GM21528 (cell line): ENCODE data around the gene THSD4.
"Not testable (repeated sequence)": the region's sequence is repeated elsewhere in the genome, so short reads cannot be mapped to it uniquely, and the experiment has no call there.

Source experiments
- ATAC-seq: cut with Tn5 transposase; IDR thresholded peaks from one replicate; pipeline ENCODE4 v1.9.1; 2021; ENCODE audit warnings: mild to moderate bottlenecking, moderate library complexity; ENCODE audit not compliant: unreplicated experiment, low FRiP score

Gene THSD4

GRCh38 chr15:71436854-71437253, 321.6 kb downstream of the THSD4 start:
- ATAC-seq, result no peak

- no peak for ATAC-seq
These were observed 322.1 kb downstream of the THSD4 start for GRCh38 chr15:71437404-71437803.

DNA sequence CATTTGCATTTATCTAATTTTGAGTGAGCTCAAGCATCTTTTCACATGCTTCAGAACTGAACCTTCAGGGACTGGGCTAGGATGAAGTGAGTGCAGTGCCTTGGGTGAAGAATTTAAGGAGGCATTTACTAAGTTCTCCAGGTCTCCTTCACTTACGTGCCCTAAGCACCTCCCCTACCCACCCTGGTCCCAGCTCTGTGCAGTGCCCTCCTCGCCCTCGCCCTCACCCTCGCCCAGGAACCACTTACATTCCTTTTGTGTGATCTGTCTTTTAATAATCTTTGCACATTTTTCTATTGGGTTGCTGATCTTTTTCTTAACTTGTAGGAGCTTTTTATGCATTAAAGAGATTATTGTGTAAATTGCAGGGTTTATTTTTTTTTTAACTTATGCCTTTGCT, 322.6 kb downstream of the THSD4 start:
- ATAC-seq, result no peak

- not testable (repeated sequence) for ATAC-seq
These were observed 324.2 kb downstream of the THSD4 start for GRCh38 chr15:71439478-71439877.

- no peak for ATAC-seq
These were observed 325.3 kb downstream of the THSD4 start for GRCh38 chr15:71440489-71441110.

DNA sequence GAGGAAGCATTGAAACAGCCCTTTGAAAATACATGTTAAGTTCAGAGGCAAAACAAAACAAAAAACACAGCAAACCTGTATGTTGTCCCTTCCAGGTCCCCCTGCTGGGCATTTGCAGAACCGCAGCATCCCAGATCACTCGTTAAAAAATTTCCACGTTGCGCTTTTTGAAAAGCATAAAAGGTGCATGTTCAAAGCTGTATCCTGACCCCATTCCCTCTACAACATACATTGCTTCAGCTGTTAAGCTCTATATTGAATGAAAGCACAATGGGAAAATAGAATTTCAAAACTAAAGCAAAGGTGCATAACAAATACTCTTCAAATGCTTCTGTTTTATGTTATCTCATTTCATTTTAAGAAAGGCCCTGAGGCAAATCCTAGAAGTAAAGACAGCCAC, 328.3 kb downstream of the THSD4 start:
- no peak for ATAC-seq

DNA sequence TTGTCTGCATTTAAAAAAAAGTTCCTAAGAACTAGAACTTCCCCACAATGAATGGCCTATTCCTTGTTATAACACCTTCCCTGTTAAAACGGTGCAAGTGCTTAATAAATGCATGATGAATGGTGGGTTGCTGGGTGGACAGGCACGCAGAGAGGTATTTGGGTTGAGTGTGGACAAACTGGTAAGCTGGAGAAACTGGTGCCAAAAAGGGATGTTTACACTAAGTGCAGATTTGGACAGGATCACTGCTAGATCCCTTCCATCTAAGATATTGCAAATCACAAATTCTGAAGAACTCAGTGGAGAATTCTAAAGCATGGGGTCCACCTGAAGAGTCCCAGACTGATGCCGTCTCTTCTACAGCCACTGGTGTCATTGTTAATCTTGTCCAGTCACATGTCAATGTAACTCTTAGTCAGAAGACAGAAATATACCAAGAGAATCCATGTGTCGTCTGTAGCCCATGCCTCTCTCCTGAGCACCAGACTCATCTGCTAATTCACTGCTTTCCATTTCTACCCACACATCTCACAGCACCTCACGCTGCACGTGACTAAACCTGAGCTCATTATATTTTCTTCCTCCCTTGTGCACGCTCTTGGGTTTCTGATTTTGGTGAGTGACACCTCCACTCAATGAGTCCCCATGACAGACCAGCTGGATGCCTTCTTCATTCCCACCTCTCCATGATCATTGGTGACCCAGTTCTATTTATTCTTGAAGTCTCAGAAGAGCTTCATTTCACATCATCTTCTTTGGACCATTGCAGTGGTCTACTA, 328.9 kb downstream of the THSD4 start:
- ATAC-seq, result no peak

- no peak for ATAC-seq
These were observed 329.8 kb downstream of the THSD4 start for GRCh38 chr15:71444866-71445590.

DNA sequence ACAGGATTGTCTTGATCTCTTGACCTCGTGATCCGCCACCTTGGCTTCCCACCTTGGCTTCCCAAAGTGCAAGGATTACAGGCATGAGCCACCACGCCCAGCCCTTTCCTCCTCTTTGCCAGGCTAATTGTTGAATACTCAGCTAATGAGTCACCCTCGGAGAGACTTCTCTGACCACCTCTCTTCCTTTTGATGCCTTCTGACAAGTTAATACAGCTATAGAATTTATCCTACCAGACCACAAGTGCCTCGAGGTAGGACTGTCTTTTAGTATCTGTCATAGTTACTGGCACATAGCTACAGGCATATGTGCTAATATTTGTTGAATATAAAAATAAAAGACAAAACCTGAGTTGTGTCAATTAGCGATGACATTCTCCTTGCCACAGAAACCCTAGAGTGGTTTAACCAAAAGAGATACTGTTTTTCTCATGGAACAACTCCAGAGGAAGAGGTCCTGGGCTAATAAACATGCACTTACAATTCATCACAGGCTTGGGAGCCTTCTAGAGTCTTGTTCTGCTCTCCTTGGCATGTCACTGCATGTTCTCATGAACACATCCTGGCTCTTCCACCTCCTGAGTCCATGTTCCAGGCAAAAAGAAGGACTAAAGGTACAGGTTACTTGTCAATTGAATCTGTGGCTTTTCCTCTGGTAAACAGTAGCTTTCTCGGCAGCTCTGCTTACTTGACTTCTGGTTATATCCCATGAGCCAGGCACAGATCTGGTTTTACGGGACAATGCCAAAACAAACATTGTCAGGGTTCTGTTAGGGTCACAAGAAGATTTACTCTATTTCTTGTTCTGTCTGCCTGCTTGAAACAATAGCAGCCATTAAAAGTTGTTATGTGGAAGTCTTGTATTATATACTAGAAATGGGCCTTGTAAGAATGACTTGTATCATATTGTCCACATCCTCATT, 332.3 kb downstream of the THSD4 start:
- ATAC-seq, result no peak

DNA sequence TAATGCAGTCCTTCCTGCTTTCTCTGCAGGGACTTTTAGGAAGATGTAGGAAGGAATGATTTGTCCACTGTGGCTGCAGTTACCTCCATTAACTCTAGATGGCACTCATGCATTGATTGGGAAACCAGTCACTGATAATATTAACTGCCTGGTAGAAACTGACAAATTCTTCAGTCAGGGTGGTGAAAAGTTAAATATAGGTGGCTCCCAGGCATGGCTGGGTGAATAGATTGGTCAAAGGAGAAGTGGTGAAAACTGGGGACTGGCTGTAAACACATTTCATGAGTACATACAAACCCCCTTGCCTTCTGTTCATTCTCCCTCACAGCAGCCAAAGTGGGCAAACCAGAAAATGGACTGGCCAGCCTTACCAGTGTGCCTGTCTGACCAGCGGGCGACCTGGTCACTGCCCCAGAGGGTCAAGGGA, 333.4 kb downstream of the THSD4 start:
- no peak for ATAC-seq

GRCh38 chr15:71449363-71449762, 334.1 kb downstream of the THSD4 start:
- ATAC-seq, result no peak

- ATAC-seq, result no peak
These were observed 334.7 kb downstream of the THSD4 start for GRCh38 chr15:71449956-71450355.

DNA sequence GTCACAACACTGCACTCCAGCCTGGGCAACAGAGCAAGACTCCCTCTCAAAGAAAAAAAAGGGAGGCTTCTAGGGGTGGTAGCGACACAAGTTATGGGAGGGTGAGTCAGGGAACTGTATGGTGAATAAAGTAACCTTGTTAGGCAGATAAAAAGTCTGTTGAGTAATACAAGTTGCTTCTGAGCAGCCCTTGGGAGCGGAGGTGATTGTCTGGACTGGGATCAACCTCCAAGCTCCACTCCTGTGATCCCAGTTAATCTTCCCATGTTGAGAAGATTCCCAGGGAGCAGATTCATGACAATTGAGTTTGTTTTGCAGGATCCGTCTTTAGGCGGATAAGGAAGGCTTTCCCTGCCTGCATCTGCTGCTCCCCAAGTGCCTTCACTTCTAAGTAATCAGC, 335.9 kb downstream of the THSD4 start:
- ATAC-seq, result no peak

DNA sequence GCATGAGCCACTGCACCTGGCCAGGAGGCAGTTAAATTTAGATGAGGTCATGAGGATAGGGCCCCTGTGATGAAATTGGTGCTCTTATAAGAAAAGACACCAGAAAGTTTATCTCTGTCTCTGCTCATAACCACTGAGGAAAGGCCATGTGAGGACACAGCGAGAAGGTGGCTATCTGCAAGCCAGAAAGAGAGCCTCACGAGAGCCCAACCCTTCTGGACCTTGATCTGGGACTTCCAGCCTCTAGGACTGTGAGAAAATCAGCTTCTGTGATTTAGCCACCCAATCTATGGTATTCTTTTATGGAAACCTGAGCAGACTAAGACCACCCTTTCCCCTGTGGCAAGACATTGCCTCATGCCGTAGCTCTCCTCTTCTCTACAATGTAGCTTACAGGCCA, 337.6 kb downstream of the THSD4 start:
- ATAC-seq, result no peak

DNA sequence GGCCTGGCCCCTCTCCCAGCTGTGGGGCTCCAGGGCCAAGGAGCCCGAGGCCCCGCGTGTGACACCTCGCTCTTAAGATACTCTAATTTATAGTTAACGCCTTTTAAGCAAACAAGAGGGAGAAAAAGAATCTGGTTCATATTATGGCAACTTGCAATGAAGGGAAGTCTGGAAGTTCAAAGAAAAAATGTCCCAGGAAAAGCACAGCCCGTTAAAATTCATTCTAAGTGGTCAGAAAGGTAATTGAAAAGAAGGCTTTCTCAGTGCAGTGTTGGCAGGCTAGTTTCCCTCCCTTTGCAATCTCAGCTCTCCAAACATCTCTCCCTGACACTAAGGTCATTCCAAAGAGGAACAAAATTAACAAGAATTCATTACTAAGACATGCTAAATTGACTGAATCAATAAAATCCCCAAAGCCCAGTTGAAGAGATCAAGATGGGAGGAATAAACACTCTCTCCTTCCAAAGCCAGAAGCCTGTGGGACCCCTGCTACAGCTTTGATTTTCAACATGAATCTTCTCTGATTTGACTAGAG, 339.3 kb downstream of the THSD4 start:
- ATAC-seq, result no peak

DNA sequence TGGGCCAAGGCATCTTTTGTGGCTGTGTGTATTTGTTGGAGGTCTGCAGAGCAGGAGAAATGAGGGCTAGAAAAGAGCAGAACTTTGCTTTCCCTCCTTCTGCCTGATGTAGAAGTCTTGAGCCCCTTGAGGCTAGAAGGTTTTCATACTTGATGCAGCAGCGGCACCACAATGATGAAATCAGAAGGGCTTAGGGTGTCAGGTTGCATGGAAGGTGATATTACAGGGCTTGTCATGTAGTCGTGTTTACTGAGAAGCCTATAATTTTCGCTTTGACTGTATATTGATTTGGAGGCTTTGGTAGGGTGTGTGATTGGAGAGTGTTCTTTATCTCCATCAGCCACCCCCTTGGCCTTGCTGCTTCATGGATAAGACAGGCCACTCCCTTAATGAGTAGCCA, 339.8 kb downstream of the THSD4 start:
- ATAC-seq, result no peak

DNA sequence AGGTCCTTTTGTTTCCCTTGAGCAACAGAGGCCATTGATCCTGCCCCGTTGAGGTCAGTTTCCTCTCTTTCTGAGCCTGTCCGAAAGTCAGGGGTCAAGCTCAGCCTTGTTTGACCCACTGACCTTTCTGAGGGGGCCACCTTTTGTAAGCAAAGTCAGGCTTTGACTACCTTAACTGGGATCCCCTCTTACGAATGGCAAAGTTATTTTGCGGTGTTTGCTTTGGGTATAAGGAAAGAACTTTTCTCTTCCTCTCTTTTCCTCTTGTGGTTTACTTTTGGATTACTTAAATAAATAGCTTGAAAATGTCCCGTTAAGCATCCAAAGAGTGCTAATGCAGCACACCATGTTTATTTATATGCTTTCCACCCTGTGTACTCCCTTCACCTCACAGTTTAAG, 340.6 kb downstream of the THSD4 start:
- ATAC-seq, result no peak

DNA sequence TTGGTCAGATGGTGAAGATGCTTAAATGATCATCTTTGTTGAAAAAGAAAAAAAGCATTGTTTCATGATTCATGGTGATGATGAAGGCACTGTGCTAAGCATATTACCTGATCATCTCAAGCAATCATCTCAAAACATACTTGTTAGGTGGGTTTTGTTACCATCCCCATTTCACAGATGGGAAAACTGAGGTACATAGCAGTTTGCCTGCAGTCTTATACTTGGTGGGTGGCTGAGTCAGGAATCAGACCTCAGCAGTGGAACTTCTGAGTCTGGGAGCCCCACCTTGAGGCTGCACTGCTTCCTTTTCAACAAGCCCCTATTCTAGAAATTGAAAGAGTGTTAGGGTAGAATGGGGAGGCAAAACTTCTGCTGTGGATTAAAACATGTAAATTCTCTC, 341.1 kb downstream of the THSD4 start:
- ATAC-seq, result no peak

DNA sequence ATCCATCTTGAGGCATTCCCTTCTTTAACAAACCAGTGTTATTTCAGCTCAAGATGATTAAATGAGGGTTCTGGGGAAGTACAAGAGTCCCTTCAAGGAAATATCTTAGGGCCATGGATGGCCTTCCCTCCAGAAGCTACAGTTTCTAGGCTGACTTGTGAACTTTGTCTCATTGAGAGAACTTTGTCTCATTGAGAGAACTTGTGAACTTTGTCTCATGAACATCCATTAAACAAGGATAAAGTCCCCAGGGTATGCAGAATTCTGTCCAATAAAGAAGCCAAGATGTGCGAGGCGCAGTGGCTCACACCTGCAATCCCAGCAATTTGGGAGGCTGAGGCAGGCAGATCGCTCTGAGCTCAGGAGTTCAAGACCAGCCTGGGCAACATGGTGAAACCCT, 341.5 kb downstream of the THSD4 start:
- ATAC-seq, result no peak

DNA sequence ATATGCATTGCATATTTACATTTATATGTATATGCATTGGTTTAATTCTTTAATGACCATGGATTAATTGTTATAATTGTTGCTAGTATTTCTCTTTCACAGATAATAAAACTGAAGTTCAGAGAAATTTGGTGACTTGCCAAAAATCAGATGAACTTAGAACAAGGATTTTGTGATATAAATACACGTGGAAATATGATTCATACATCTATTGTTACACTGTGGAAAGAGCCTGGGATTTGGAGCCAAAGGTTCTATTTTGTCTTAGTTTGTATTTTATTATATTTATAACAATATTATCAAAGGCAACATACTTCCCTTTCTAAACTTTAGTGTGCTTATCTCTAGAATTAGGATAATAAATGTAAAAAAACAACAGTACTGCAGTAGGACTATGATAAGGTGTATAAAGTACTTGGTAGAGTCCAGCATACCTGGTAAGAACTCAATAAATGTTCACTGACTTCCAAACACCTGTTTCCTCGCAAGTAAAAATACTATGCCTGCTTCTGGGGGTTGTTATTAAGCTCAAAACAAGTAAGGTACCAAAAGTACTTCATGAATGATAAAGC, 342.9 kb downstream of the THSD4 start:
- ATAC-seq, result no peak
